Sigmoid colon (tissue), 7 donors: Measurements from ENCODE around the gene TFIP11. TPM values are rescaled to one million over a fixed set of nuclear protein-coding genes. Genes with fewer than 3 reads are reported as not detected.

Experiments used
- DNase-seq: peaks from one replicate; pipeline ENCODE4 v3.0.0-alpha.2; 2019
- H3K27ac ChIP-seq, 4 donors: fragments of 200-600 bp; sonication (generic); one replicate each; pipeline ENCODE4 v1.5.1; 2016 to 2019; ENCODE audit warnings: mild to moderate bottlenecking in 1 of 4
- H3K27me3 ChIP-seq, 3 donors: fragments of 200-600 bp; sonication (generic); one replicate each; pipeline ENCODE4 v1.5.1; 2019; ENCODE audit warnings: mild to moderate bottlenecking in 1 of 3
- H3K36me3 ChIP-seq, 4 donors: fragments of 200-600 bp; sonication (generic); one replicate each; pipeline ENCODE4 v1.5.1; 2016 to 2019
- H3K4me1 ChIP-seq, 4 donors: fragments of 200-600 bp; sonication (generic); one replicate each; pipeline ENCODE4 v1.5.1; 2017 to 2019
- H3K4me3 ChIP-seq, 4 donors: fragments of 200-600 bp; sonication (generic); one replicate each; pipeline ENCODE4 v1.5.1; 2017 to 2019; ENCODE audit warnings: mild to moderate bottlenecking in 2 of 4, moderate library complexity in 1 of 4
- H3K9me3 ChIP-seq, 4 donors: fragments of 200-600 bp in 3 of 4; sonication (generic) in 3 of 4; one replicate each; pipeline versions ENCODE4 v1.5.1 to v1.6.1; 2013 to 2019
- CTCF ChIP-seq, 4 experiments: fragments of 450-650 bp in 3 of 4; fragments of 200-600 bp in 1 of 4; IDR thresholded peaks; one replicate each; pipeline ENCODE4 v1.5.1; 2016 to 2019; ENCODE audit warnings: antibody characterized with exemption in 4 of 4, mild to moderate bottlenecking in 3 of 4, moderate library complexity in 2 of 4
- EP300 ChIP-seq, 4 donors: sonication (generic); formaldehyde crosslinking; IDR thresholded peaks; one replicate each; pipeline ENCODE4 v1.6.1; 2017; ENCODE audit warnings: antibody characterized with exemption in 4 of 4
- POLR2A ChIP-seq, 2 donors: fragments of 450-650 bp; IDR thresholded peaks; one replicate each; pipeline ENCODE4 v1.6.1; 2016; ENCODE audit warnings: antibody characterized with exemption in 2 of 2, mild to moderate bottlenecking in 2 of 2, moderate library complexity in 2 of 2
- POLR2AphosphoS5 ChIP-seq, 4 donors: sonication (generic); formaldehyde crosslinking; IDR thresholded peaks; one replicate each; pipeline ENCODE4 v1.6.1; 2017; ENCODE audit warnings: antibody characterized with exemption in 4 of 4
- WGBS, 2 donors: extraction: QIAGEN DNeasy Blood & Tissue Kit; methylation state at CpG; one replicate each; pipeline ENCODE4 v1.1.7; 2013; 5-methylcytosine and 5-hydroxymethylcytosine counted together
- intact Hi-C: fragments of 100-400 bp; cut with DNase I; formaldehyde crosslinking; loops from one replicate; pipeline ENCODE4 v1.15.1; 2023
- polyA plus RNA-seq, 3 donors: library from polyadenylated mRNA; stranded (reverse); fragments of 200-250 nt; gene quantifications; one replicate each; pipeline ENCODE4 v1.2.3, GENCODE V29; 2013
- total RNA-seq, 4 donors: library from RNA; depleted of rRNA; stranded (reverse); fragments of >200 nt; gene quantifications; one replicate each; pipeline ENCODE4 v1.1.0, GENCODE V29; 2016
- donor health status: healthy with polysubstance abuse.
- donor health status: Bipolar disorder and iron deficiency.
- donor health status: healthy.

The TFIP11 gene
- total and polyA plus RNA-seq, 7 donors, result 8.4 to 19.1 (median 15.0) TPM

DNA sequence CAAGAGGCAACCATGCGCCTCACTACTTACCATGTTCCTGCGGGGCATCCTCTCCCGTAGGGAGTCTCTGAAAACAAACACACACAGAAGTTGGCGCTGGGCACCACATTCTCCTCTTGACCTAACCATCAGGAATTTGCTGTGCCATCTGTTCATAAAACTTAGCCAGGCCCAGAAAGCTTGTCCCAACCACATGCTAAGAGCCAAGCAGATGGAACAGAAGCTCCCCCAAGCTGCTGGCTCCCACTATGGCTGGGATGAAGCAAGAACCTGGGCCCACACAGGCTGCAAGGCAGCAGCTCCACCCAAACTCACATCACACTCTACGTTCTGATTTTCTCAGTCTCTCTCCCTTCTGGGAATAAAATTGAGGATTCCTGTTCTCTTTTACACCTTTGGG lies 46.1 kb downstream of the TFIP11 start:
- intact Hi-C loops, result no loop called here
- Histone ChIP-seq H3K9me3 (no peaks in the 10 kb centered on the region), H3K4me1 (peaks cover 0 to 27% (median 15%) of the 10 kb centered on the region in 4 donors), H3K27me3 (no peaks in the 10 kb centered on the region), H3K27ac (no peak overlapping the region), H3K4me3 (no peak overlapping the region), H3K36me3 (peaks cover 34 to 95% (median 58%) of the 10 kb centered on the region in 4 donors)
- no peak for TF ChIP-seq POLR2A (IDR thresholded peaks at IDR 0.05)
- no peak for TF ChIP-seq POLR2AphosphoS5 (IDR thresholded peaks at IDR 0.05)
- no peak for TF ChIP-seq EP300 (IDR thresholded peaks at IDR 0.05)
- TF ChIP-seq CTCF (IDR thresholded peaks at IDR 0.05), result no peak
- 91 to 95% methylated on average over 5 of the region's 5 CpGs for WGBS, 2 donors
- DNase-seq, result no peak

DNA sequence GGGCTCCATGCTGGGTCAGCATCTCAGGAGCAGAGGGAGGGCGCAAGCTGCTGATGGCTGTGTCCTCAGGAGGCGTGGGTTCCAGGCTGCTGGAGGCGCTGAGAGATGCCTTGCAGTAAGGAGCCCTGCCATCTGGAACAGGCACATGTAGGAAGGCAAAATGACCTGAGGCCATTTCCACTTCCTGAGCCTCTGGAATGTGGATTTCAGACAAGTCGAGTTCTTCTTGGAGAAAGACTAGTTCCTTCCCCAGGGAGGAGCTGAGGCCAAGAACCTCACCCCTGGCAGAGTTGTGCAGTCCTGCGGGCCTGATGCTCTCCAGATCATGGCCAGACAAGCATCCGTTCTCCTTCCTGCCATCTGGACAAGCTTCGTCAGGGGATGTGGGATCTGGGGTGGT lies 48.0 kb downstream of the TFIP11 start:
- peaks cover 0 to 31% (median 15%) of the 10 kb centered on the region in 4 donors for H3K4me1 ChIP-seq
- no peak overlapping the region for H3K27ac ChIP-seq
- no peaks in the 10 kb centered on the region for H3K27me3 ChIP-seq
- H3K9me3 ChIP-seq, result no peaks in the 10 kb centered on the region
- no peak for TF ChIP-seq POLR2AphosphoS5 (IDR thresholded peaks at IDR 0.05)
- TF ChIP-seq POLR2A (IDR thresholded peaks at IDR 0.05), result no peak
- TF ChIP-seq CTCF (IDR thresholded peaks at IDR 0.05), result no peak
- TF ChIP-seq EP300 (IDR thresholded peaks at IDR 0.05), result no peak
- WGBS, 2 donors, result 88 to 93% methylated on average over 7 of the region's 7 CpGs
- no peak for DNase-seq
- intact Hi-C loops, result loop anchor here (5.0 kb wide), 1 partner anchor 47 kb away; no protein-coding TSS in a partner anchor
- peaks cover 18 to 90% (median 42%) of the 10 kb centered on the region in 4 donors for H3K36me3 ChIP-seq
- no peak overlapping the region for H3K4me3 ChIP-seq

GRCh38 chr22:26463688-26464087 lies 48.6 kb downstream of the TFIP11 start:
- intact Hi-C loops, result loop anchor here (5.0 kb wide), 1 partner anchor 46 kb away; no protein-coding TSS in a partner anchor
- H3K27me3 ChIP-seq, result no peaks in the 10 kb centered on the region
- H3K4me3 ChIP-seq, result no peak overlapping the region
- H3K9me3 ChIP-seq, result no peaks in the 10 kb centered on the region
- 87 to 88% methylated on average over 9 of the region's 9 CpGs for WGBS, 2 donors
- H3K27ac ChIP-seq, result no peak overlapping the region
- no peak for DNase-seq
- H3K4me1 ChIP-seq, result peaks cover 0 to 31% (median 15%) of the 10 kb centered on the region in 4 donors
- H3K36me3 ChIP-seq, result peaks cover 18 to 90% (median 40%) of the 10 kb centered on the region in 4 donors
- no peak for TF ChIP-seq POLR2AphosphoS5 (IDR thresholded peaks at IDR 0.05)
- no peak for TF ChIP-seq POLR2A (IDR thresholded peaks at IDR 0.05)
- no peak for TF ChIP-seq EP300 (IDR thresholded peaks at IDR 0.05)
- TF ChIP-seq CTCF (IDR thresholded peaks at IDR 0.05), result no peak

GRCh38 chr22:26463101-26463661 lies 49.1 kb downstream of the TFIP11 start:
- peaks cover 0 to 31% (median 15%) of the 10 kb centered on the region in 4 donors for H3K4me1 ChIP-seq
- TF ChIP-seq POLR2A (IDR thresholded peaks at IDR 0.05), result no peak
- no peak for TF ChIP-seq EP300 (IDR thresholded peaks at IDR 0.05)
- TF ChIP-seq POLR2AphosphoS5 (IDR thresholded peaks at IDR 0.05), result no peak
- TF ChIP-seq CTCF (IDR thresholded peaks at IDR 0.05), result no peak
- peak overlapping the region in 1 of 4 donors; percentile 24 for H3K27ac ChIP-seq
- no peaks in the 10 kb centered on the region for H3K9me3 ChIP-seq
- WGBS, 2 donors, result 81 to 83% methylated on average over 10 of the region's 10 CpGs
- DNase-seq, result no peak
- H3K4me3 ChIP-seq, result no peak overlapping the region
- H3K36me3 ChIP-seq, result peaks cover 15 to 90% (median 39%) of the 10 kb centered on the region in 4 donors
- intact Hi-C loops, result loop anchor here (5.0 kb wide), 1 partner anchor 46 kb away; no protein-coding TSS in a partner anchor
- H3K27me3 ChIP-seq, result no peaks in the 10 kb centered on the region
